ENCODE results near the gene GPATCH1.

The GPATCH1 gene

GRCh38 chr19:33133438-33134031 lies 52.6 kb downstream of the GPATCH1 start (continued):
- no peak for TF ChIP-seq ZNF561 (tag by site-specific recombination; IDR thresholded peaks at IDR 0.05; ENCODE audit: borderline replicate concordance)
- peak; percentile 36 for TF ChIP-seq ZNF843 (tag by site-specific recombination; IDR thresholded peaks at IDR 0.05)
- peak; percentile 84 for TF ChIP-seq ZBTB17 (tag by site-specific recombination; IDR thresholded peaks at IDR 0.05)
- TF ChIP-seq ZNF19 (tag by site-specific recombination; IDR thresholded peaks at IDR 0.05; ENCODE audit: low read depth), result no peak
- peak; percentile 21; the same call in 1 of the 2 replicates for TF ChIP-seq SP7 (tag by site-specific recombination; IDR thresholded peaks at IDR 0.05)
- peak; percentile 61 for TF ChIP-seq GLIS1 (tag by site-specific recombination; IDR thresholded peaks at IDR 0.05)
- TF ChIP-seq, protein P1, sequence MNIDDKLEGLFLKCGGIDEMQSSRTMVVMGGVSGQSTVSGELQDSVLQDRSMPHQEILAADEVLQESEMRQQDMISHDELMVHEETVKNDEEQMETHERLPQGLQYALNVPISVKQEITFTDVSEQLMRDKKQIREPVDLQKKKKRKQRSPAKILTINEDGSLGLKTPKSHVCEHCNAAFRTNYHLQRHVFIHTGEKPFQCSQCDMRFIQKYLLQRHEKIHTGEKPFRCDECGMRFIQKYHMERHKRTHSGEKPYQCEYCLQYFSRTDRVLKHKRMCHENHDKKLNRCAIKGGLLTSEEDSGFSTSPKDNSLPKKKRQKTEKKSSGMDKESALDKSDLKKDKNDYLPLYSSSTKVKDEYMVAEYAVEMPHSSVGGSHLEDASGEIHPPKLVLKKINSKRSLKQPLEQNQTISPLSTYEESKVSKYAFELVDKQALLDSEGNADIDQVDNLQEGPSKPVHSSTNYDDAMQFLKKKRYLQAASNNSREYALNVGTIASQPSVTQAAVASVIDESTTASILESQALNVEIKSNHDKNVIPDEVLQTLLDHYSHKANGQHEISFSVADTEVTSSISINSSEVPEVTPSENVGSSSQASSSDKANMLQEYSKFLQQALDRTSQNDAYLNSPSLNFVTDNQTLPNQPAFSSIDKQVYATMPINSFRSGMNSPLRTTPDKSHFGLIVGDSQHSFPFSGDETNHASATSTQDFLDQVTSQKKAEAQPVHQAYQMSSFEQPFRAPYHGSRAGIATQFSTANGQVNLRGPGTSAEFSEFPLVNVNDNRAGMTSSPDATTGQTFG (tag by site-specific recombination; IDR thresholded peaks at IDR 0.05; ENCODE audit: borderline replicate concordance), result no peak
- 0 out of 2 replicates have a peak, but pooled peaks have one; percentile 34 for TF ChIP-seq ZFP69B (tag by site-specific recombination; IDR thresholded peaks at IDR 0.05)
- TF ChIP-seq ZNF280D (tag by site-specific recombination; IDR thresholded peaks at IDR 0.05), result no peak
- TF ChIP-seq ZNF2 (tag by site-specific recombination; IDR thresholded peaks at IDR 0.05), result 0 out of 2 replicates have a peak, but pooled peaks have one; percentile 29
- no peak for TF ChIP-seq ZNF701 (tag by site-specific recombination; IDR thresholded peaks at IDR 0.05)
- no peak for TF ChIP-seq KLF17 (tag by site-specific recombination; IDR thresholded peaks at IDR 0.05)
- TF ChIP-seq, protein P2, sequence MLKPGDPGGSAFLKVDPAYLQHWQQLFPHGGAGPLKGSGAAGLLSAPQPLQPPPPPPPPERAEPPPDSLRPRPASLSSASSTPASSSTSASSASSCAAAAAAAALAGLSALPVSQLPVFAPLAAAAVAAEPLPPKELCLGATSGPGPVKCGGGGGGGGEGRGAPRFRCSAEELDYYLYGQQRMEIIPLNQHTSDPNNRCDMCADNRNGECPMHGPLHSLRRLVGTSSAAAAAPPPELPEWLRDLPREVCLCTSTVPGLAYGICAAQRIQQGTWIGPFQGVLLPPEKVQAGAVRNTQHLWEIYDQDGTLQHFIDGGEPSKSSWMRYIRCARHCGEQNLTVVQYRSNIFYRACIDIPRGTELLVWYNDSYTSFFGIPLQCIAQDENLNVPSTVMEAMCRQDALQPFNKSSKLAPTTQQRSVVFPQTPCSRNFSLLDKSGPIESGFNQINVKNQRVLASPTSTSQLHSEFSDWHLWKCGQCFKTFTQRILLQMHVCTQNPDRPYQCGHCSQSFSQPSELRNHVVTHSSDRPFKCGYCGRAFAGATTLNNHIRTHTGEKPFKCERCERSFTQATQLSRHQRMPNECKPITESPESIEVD (tag by site-specific recombination; IDR thresholded peaks at IDR 0.05), result peak; percentile 97; the same call in 1 of the 2 replicates
- TF ChIP-seq KLF16 (tag by site-specific recombination; IDR thresholded peaks at IDR 0.05), result 0 out of 2 replicates have a peak, but pooled peaks have one; percentile 17
- TF ChIP-seq BCL11A (tag by site-specific recombination; IDR thresholded peaks at IDR 0.05; ENCODE audit: low read depth), result 0 out of 2 replicates have a peak, but pooled peaks have one; percentile 8
- TF ChIP-seq, protein P3, sequence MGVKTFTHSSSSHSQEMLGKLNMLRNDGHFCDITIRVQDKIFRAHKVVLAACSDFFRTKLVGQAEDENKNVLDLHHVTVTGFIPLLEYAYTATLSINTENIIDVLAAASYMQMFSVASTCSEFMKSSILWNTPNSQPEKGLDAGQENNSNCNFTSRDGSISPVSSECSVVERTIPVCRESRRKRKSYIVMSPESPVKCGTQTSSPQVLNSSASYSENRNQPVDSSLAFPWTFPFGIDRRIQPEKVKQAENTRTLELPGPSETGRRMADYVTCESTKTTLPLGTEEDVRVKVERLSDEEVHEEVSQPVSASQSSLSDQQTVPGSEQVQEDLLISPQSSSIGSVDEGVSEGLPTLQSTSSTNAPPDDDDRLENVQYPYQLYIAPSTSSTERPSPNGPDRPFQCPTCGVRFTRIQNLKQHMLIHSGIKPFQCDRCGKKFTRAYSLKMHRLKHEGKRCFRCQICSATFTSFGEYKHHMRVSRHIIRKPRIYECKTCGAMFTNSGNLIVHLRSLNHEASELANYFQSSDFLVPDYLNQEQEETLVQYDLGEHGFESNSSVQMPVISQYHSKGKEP (tag by site-specific recombination; IDR thresholded peaks at IDR 0.05), result 0 out of 2 replicates have a peak, but pooled peaks have one; percentile 6
- TF ChIP-seq ZNF324 (tag by site-specific recombination; IDR thresholded peaks at IDR 0.05), result 0 out of 2 replicates have a peak, but pooled peaks have one; percentile 26
- 0 out of 2 replicates have a peak, but pooled peaks have one; percentile 23 for TF ChIP-seq ZNF777 (tag by site-specific recombination; IDR thresholded peaks at IDR 0.05; ENCODE audit: borderline replicate concordance)
- TF ChIP-seq ZNF335 (tag by site-specific recombination; conservative IDR thresholded peaks at IDR 0.05), result peak; percentile 55; the same call in 1 of the 2 replicates
- TF ChIP-seq ZNF449 (tag by site-specific recombination; IDR thresholded peaks at IDR 0.05), result no peak
- TF ChIP-seq ZIC2 (tag by site-specific recombination; IDR thresholded peaks at IDR 0.05), result peak; percentile 47; the same call in 1 of the 2 replicates
- TF ChIP-seq, protein P4, sequence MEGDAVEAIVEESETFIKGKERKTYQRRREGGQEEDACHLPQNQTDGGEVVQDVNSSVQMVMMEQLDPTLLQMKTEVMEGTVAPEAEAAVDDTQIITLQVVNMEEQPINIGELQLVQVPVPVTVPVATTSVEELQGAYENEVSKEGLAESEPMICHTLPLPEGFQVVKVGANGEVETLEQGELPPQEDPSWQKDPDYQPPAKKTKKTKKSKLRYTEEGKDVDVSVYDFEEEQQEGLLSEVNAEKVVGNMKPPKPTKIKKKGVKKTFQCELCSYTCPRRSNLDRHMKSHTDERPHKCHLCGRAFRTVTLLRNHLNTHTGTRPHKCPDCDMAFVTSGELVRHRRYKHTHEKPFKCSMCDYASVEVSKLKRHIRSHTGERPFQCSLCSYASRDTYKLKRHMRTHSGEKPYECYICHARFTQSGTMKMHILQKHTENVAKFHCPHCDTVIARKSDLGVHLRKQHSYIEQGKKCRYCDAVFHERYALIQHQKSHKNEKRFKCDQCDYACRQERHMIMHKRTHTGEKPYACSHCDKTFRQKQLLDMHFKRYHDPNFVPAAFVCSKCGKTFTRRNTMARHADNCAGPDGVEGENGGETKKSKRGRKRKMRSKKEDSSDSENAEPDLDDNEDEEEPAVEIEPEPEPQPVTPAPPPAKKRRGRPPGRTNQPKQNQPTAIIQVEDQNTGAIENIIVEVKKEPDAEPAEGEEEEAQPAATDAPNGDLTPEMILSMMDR (tag by site-specific recombination; IDR thresholded peaks at IDR 0.05), result peak; percentile 61
- no peak for TF ChIP-seq GFI1B (tag by site-specific recombination; IDR thresholded peaks at IDR 0.05)
- peak; percentile 30; the same call in 1 of the 2 replicates for TF ChIP-seq ZNF501 (tag by site-specific recombination; IDR thresholded peaks at IDR 0.05)
- TF ChIP-seq SCRT2 (tag by site-specific recombination; IDR thresholded peaks at IDR 0.05), result peak; percentile 58
